B cell (primary cell): ENCODE results near the gene BCL2. TPM values are rescaled to one million over a fixed set of nuclear protein-coding genes. Genes with fewer than 3 reads are reported as not detected.

Experiments
- ATAC-seq: fragments of 200-7000 bp; cut with Tn5 transposase; one replicate; pipeline ENCODE4 v1.10.0; 2021; ENCODE audit warnings: low read depth, mild to moderate bottlenecking, moderate number of reproducible peaks, moderate library complexity
- CTCF ChIA-PET: fragments of 350-600 bp; sonication (Branson Sonifier 250); formaldehyde crosslinking; loops from one replicate; lab custom pipeline; 2021; ENCODE audit warnings: antibody characterized with exemption, inconsistent platforms; lab: Charles Lee
- POLR2A ChIA-PET: fragments of 350-600 bp; sonication (Branson Sonifier 250); formaldehyde crosslinking; loops from one replicate; lab custom pipeline; 2021; ENCODE audit warnings: antibody characterized with exemption; lab: Charles Lee
- DNase-seq: peaks from one replicate; pipeline ENCODE4 v3.0.0; 2013
- H2AFZ ChIP-seq: 2 replicates; pipeline ENCODE4 v1.6.1; 2012; ENCODE audit warnings: mild to moderate bottlenecking, low read depth, low read length; ENCODE audit not compliant: insufficient read depth, poor library complexity, severe bottlenecking
- H3K27ac ChIP-seq, 2 donors: 1 replicate in 1 of 2; 2 replicates in 1 of 2; pipeline ENCODE4 v1.5.1; 2012 to 2013; ENCODE audit warnings: low read length in 2 of 2, mild to moderate bottlenecking in 2 of 2, moderate library complexity in 1 of 2
- H3K27me3 ChIP-seq, 4 experiments: fragments of 200-600 bp in 1 of 4; sonication (generic) in 1 of 4; replicated peaks in 1 of 4; 1 replicate in 2 of 4; 2 replicates in 2 of 4; pipeline versions ENCODE4 v1.6.1 to v1.7.0; 2013 to 2016; ENCODE audit warnings: low read length in 3 of 4, mild to moderate bottlenecking in 2 of 4, mixed read lengths in 1 of 4, moderate library complexity in 1 of 4; ENCODE audit not compliant: insufficient read depth in 4 of 4, control insufficient read depth in 3 of 4; ENCODE audit errors: control extremely low read depth in 1 of 4
- H3K36me3 ChIP-seq, 2 experiments: replicated peaks in 1 of 2; 1 replicate in 1 of 2; 2 replicates in 1 of 2; pipeline versions ENCODE4 v1.6.1 to v1.7.1; 2013; ENCODE audit warnings: low read length in 1 of 2; ENCODE audit not compliant: insufficient read depth in 2 of 2, control insufficient read depth in 1 of 2; ENCODE audit errors: control extremely low read depth in 1 of 2, extremely low read depth in 1 of 2
- H3K4me1 ChIP-seq, 2 donors: fragments of 200-600 bp in 1 of 2; sonication (generic) in 1 of 2; 1 replicate in 1 of 2; 2 replicates in 1 of 2; pipeline versions ENCODE4 v1.5.1 to v1.6.1; 2013 to 2017; ENCODE audit warnings: low read length in 2 of 2; ENCODE audit not compliant: control insufficient read depth in 2 of 2, insufficient read depth in 2 of 2
- H3K4me2 ChIP-seq: replicated peaks from 2 replicates; pipeline ENCODE3; 2012; ENCODE audit warnings: mild to moderate bottlenecking, low read depth, low read length; ENCODE audit not compliant: poor library complexity, severe bottlenecking
- H3K4me3 ChIP-seq, 5 experiments: fragments of 200-600 bp in 1 of 5; sonication (generic) in 1 of 5; 1 replicate in 3 of 5; 2 replicates in 2 of 5; pipeline versions ENCODE4 v1.5.1 to v1.7.0; 2011 to 2016; ENCODE audit warnings: low read length in 4 of 5, mild to moderate bottlenecking in 4 of 5, low read depth in 2 of 5, control low read depth in 1 of 5, moderate library complexity in 1 of 5; ENCODE audit not compliant: insufficient read depth in 1 of 5; ENCODE audit errors: control extremely low read depth in 1 of 5, extremely low read depth in 1 of 5
- H3K79me2 ChIP-seq: fragments of 200-600 bp; sonication (generic); one replicate; pipeline ENCODE4 v1.6.0; 2016; ENCODE audit warnings: low read length; ENCODE audit not compliant: control insufficient read depth, insufficient read depth
- H3K9ac ChIP-seq: fragments of 200-600 bp; sonication (generic); 2 replicates; pipeline ENCODE4 v1.6.1; 2017; ENCODE audit warnings: mild to moderate bottlenecking, low read length, moderate library complexity
- H3K9me3 ChIP-seq, 3 donors: one replicate each; pipeline versions ENCODE4 v1.6.1 to v1.7.1; 2013; ENCODE audit warnings: low read length in 2 of 3; ENCODE audit not compliant: control insufficient read depth in 2 of 3, insufficient read depth in 1 of 3; ENCODE audit errors: control extremely low read depth in 1 of 3
- H4K20me1 ChIP-seq: 2 replicates; pipeline ENCODE4 v1.6.0; 2012; ENCODE audit warnings: mild to moderate bottlenecking, low read length; ENCODE audit not compliant: insufficient read depth, control insufficient read depth, poor library complexity, severe bottlenecking
- H3K27ac Mint-ChIP-seq: one replicate; pipeline ENCODE4 v1.8.0; 2021; ENCODE audit warnings: mixed read lengths
- H3K27me3 Mint-ChIP-seq: one replicate; pipeline ENCODE4 v1.8.0; 2021; ENCODE audit warnings: mixed read lengths
- H3K4me1 Mint-ChIP-seq: one replicate; pipeline ENCODE4 v1.8.0; 2021; ENCODE audit warnings: mixed read lengths
- H3K4me3 Mint-ChIP-seq: one replicate; pipeline ENCODE4 v1.8.0; 2021; ENCODE audit warnings: mixed read lengths
- H3K9me3 Mint-ChIP-seq: one replicate; pipeline ENCODE4 v1.8.0; 2022; ENCODE audit warnings: mixed read lengths; ENCODE audit not compliant: insufficient read depth
- CTCF ChIP-seq: fragments of 200-600 bp; IDR thresholded peaks from one replicate; pipeline ENCODE4 v1.8.0; 2022; ENCODE audit warnings: antibody characterized with exemption, mild to moderate bottlenecking
- EZH2 ChIP-seq: IDR thresholded peaks from 2 replicates; pipeline ENCODE4 v1.6.1; 2012; ENCODE audit warnings: borderline replicate concordance, low read depth, mild to moderate bottlenecking, moderate library complexity, low read length; ENCODE audit not compliant: insufficient read depth, poor library complexity, severe bottlenecking
- WGBS: methylation state at CpG from one replicate; pipeline ENCODE4 v1.1.5; 2013; ENCODE audit warnings: missing lambda C conversion rate; ENCODE audit not compliant: insufficient coverage; 5-methylcytosine and 5-hydroxymethylcytosine counted together
- intact Hi-C: fragments of 100-400 bp; cut with micrococcal nuclease; formaldehyde crosslinking; loops from one replicate; pipeline ENCODE4 v1.10.0; 2022
- polyA plus RNA-seq: library from polyadenylated mRNA; depleted of rRNA; stranded (reverse); fragments of >200 nt; gene quantifications from 2 replicates; pipeline ENCODE4 v1.2.3, GENCODE V29; 2012
- total RNA-seq, 2 donors: library from RNA; stranded (reverse); fragments of 120-200 nt in 1 of 2; gene quantifications; 1 replicate in 1 of 2; 2 replicates in 1 of 2; pipeline versions ENCODE4 v1.2.3 to v1.2.4, GENCODE V29; 2013 to 2022

The BCL2 gene
- total and polyA plus RNA-seq, 2 donors (not counting 1 experiment from before 2014, with no cell fraction given): 27.6 to 144 TPM

GRCh38 chr18:63284173-63284799 lies 35.3 kb downstream of the BCL2 start:
- Histone ChIP-seq H2AFZ (peak overlapping the region; percentile 1), H3K4me1 (peaks cover 61 to 68% of the 10 kb centered on the region in 2 donors), H3K36me3 (peaks cover 0 to 11% of the 10 kb centered on the region in 2 experiments), H3K79me2 (peaks cover 100% of the 10 kb centered on the region), H3K9me3 (no peaks in the 10 kb centered on the region), H4K20me1 (no peaks in the 10 kb centered on the region), H3K27ac (peak overlapping the region; percentile 93 to 95), H3K4me2 (peak overlapping the region; percentile 71), H3K9ac (peak overlapping the region; percentile 58), H3K4me3 (peak overlapping the region in 1 of 5 experiments; percentile 51), H3K27me3 (no peaks in the 10 kb centered on the region)
- ChIA-PET CTCF (interaction anchor here (1.1 to 5.6 kb wide), 5 partner anchors 10 to 127 kb away, joined by 3 to 46 read pairs (median 4); partner anchors contain the start of gene BCL2), POLR2A (interaction anchor here (0.6 to 1.4 kb wide), 4 partner anchors 7 to 122 kb away, joined by 3 to 10 read pairs (median 5); no protein-coding TSS in a partner anchor)
- no peak for ATAC-seq
- no peak for TF ChIP-seq CTCF
- TF ChIP-seq EZH2: no peak
- peak; percentile 25 for DNase-seq
- Mint-ChIP-seq H3K27me3 (no peaks in the 10 kb centered on the region), H3K4me1 (peaks cover 24% of the 10 kb centered on the region), H3K27ac (no peak overlapping the region), H3K4me3 (no peak overlapping the region), H3K9me3 (no peaks in the 10 kb centered on the region)
- WGBS: 52% methylated on average over 3 of the region's 5 CpGs
- intact Hi-C loops: no loop called here
